ENCODE results near the gene CRIM1.

GRCh38 chr2:36596397-36596796 is 240.8 kb downstream of the CRIM1 start:
- TF ChIP-seq POLR2A (IDR thresholded peaks at IDR 0.05) = no peak
- TF ChIP-seq CTCF (IDR thresholded peaks at IDR 0.05) = no peak

Measured in vagina (tissue), 2 donors.